GM12865 (cell line): ENCODE data around the gene CYTH4.

Source experiments
- DNase-seq: peaks from one replicate; pipeline ENCODE4 v3.0.0; 2010; ENCODE audit warnings: low read depth
- H3K4me3 ChIP-seq: 2 replicates; pipeline ENCODE4 v1.5.1; 2011; ENCODE audit warnings: mild to moderate bottlenecking, low read depth, low read length, control low read depth
- TF ChIP-seq, protein P1 (sequence below): IDR thresholded peaks from 2 replicates; pipeline ENCODE4 v1.5.1; 2011; ENCODE audit warnings: low read length, control low read depth, low read depth, inconsistent platforms; ENCODE audit not compliant: insufficient read depth; ENCODE audit errors: missing control alignments

The CYTH4 gene

DNA sequence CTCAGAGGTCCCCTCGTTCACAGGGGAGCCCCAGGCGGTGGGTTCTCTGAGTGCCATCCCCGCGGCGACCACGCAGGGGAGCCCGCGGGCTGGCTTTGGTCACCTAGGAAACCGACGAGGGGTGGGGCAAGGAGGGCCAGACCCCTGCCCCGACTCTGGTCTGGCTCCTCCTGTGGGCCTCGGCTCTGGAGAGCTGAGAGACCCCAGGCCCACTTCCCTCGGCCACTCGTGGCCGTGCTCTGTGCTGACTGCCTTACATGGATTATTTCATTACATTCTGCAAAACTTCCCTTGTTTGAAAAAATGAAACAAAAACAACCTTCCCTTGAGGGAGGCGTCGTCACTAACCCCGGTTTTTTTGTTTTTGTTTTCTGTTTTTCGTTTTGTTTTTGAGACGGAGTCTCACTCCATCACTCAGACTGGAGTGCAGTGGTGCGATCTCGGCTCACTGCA, 15.1 kb upstream of the CYTH4 start:
- H3K4me3 ChIP-seq: peak overlapping the region; percentile 87
- TF ChIP-seq, protein P1, sequence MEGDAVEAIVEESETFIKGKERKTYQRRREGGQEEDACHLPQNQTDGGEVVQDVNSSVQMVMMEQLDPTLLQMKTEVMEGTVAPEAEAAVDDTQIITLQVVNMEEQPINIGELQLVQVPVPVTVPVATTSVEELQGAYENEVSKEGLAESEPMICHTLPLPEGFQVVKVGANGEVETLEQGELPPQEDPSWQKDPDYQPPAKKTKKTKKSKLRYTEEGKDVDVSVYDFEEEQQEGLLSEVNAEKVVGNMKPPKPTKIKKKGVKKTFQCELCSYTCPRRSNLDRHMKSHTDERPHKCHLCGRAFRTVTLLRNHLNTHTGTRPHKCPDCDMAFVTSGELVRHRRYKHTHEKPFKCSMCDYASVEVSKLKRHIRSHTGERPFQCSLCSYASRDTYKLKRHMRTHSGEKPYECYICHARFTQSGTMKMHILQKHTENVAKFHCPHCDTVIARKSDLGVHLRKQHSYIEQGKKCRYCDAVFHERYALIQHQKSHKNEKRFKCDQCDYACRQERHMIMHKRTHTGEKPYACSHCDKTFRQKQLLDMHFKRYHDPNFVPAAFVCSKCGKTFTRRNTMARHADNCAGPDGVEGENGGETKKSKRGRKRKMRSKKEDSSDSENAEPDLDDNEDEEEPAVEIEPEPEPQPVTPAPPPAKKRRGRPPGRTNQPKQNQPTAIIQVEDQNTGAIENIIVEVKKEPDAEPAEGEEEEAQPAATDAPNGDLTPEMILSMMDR: peak; percentile 86
- peak; percentile 72 for DNase-seq

DNA sequence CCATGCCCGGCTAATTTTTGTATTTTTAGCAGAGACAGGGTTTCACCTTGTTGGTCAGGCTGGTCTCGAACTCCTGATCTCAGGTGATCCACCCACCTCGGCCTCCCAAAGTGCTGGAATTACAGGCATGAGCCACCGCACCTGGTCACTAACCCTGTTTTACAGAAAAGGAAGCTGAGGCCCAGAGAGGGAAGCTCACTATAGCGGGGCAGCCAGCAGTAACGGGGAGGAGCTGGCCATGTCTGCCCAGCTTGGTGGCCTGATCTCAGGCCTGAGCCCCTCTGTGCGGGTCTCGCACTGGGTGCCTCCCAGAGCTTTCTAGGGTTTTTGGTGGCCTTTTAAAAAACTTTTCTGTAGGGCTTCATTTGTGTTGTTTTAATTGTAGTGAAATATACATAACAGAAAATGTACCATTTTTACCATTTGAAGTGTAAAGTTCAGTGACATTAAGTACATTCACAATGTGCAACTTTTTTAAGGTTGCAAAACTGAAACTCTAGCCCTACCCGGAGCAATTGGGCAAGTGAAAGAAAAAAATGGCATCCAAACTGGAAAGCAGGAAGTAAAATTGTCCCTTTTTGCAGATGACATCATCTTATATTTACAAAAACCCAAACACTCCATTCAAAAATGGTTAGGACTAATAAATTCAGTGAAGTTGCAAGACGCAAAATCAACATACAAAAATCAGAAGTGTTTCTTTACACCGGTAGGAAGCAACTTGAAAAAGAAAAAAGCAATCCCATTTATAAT, 14.5 kb upstream of the CYTH4 start:
- peak; percentile 49 for DNase-seq
- peak overlapping the region; percentile 87 for H3K4me3 ChIP-seq
- TF ChIP-seq, protein P1: no peak

DNA sequence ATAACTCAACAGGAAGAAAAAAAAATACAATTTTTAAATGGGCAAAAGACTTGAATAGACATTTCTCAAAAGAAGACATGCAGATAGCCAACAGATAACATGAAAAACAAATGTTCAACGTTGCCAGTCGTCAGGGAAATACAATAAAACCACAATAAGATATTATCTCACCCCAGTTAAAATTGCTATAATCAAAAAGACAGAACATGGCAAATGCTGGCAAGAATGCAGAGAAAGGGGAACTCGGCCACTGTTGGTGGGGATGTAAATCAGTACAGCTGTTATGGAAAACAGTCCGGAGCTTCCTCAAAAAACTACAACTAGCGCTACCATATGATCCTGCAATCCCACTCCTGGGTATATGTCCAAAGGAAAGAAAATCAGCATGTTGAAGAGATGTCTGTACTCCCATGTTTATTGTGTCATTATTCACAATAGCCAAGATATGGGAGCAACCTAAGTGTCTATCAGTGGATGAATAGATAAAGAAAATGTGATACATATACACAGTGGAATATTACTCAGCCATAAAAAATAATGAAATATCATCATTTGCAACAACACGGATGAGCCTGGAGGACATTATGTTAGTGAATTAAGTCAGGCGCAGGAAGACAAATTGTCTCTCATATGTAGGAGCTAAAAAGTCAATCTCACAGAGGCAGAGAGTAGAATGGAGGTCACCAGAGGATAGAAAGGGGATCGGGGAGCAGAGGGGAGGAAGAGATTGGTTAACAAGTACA, 12.2 kb upstream of the CYTH4 start:
- no peak for DNase-seq
- no peak overlapping the region for H3K4me3 ChIP-seq
- TF ChIP-seq, protein P1: no peak

DNA sequence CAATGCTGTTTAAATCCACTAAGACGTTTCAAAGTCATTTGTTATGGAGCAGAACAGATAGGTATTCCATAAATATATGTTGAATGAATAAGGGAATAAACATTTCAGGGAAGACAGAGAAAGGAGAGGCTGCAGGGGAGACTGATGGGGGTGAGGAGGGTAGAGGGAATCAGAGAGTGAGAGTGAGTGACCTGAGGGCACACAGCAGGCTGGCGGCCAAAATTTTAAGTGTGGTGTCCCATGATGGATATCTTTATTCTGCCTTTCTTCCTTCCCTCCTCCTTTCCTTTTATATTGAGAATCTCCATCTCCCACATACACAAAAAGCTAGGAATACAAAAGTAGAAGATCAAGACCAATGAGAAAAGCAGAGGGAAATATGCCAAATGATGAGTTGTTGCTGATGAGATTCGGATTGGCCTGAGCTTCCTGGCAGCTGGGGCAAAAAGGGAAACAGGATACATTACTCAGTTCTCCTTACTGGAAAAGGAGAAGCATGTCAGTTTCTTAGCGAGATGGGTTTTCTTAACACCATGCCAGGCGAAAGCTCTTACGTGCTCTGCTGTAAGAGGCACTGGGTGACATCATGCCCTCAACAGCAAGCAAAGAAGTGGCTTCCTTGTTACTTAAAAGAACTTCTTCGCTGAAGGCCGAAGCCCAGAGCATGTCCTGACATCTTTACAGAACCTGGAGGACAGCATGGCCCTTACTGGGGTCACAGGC, 11.2 kb upstream of the CYTH4 start:
- no peak for DNase-seq
- TF ChIP-seq, protein P1: no peak
- no peak overlapping the region for H3K4me3 ChIP-seq

DNA sequence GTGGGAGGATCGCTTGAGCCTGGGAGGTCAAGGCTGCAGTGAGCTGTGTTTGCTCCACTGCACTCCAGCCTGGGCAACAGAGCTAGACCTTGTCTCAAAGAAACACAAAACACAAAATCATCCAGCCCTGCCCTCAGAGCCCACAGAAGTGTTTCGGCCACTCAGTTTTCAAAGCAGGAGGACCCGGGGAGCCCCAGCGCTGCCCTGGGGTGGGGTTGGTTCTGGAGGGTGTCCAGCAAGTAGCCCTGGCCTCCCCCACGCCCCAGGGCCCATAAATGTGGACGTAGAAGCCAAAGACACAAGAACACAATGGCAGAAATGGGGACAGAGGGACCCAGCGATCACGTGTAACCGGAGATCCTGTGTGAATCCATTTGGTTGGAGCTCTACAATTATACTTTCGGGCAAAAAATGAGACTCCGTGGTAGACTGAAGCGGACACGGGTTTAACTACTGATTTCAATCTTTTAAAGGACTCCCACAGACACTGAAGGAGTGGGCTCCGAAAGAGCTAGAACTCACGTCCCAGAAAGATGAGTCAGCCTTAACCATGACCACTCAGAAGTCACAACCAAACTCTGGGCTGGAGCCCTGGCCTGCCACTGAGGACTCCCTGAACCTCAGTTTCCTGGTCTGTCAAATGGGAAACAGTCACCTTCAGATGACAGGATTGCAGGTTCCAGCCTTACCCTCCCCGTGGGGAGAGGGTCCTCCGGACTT, 9.0 kb upstream of the CYTH4 start:
- H3K4me3 ChIP-seq: no peak overlapping the region
- peak; percentile 45 for DNase-seq
- TF ChIP-seq, protein P1: no peak

DNA sequence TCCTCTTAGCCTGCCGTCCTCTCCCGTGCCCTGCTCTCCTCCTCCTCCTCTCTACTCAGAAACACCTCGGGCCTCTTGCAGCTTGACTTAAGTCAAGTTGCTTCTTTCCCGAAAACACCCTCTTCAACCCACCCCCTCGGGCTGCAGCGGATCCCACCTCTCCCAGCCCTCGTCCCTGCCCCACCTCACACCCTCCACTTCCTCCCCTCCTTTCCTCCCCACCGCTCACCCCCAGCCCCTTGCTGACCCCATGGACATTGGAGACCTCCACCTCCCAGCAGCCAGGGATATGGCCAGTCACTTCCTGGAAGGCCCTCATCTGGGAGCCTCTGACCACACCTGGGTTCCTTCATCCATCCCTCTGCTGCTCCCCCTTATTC, 8.5 kb upstream of the CYTH4 start:
- TF ChIP-seq, protein P1: no peak
- no peak for DNase-seq
- H3K4me3 ChIP-seq: no peak overlapping the region
